D721Med (cell line): ENCODE results near the gene CD82.

ENCODE experiments used
- DNase-seq: peaks from one replicate; pipeline ENCODE4 v3.0.0; 2011; ENCODE audit warnings: low spot score; ENCODE audit not compliant: insufficient read length
- FAIRE-seq: peaks from 2 replicates; lab custom pipeline; 2011; peaks lifted over from hg19 to GRCh38; lab: Jason Lieb, UNC
- CTCF ChIP-seq: IDR thresholded peaks from 2 replicates; pipeline ENCODE4 v1.5.1; 2012; ENCODE audit warnings: mild to moderate bottlenecking, control low read depth; ENCODE audit not compliant: insufficient read depth; ENCODE audit errors: missing control alignments

CD82 gene

GRCh38 chr11:44522294-44522693, 43.2 kb upstream of the CD82 start:
- TF ChIP-seq CTCF: no peak
- FAIRE-seq (no peak), DNase-seq (no peak)

- TF ChIP-seq CTCF: no peak
- no peak for FAIRE-seq
These were observed 41.1 kb upstream of the CD82 start for GRCh38 chr11:44524346-44524745.

GRCh38 chr11:44524751-44525201, 40.7 kb upstream of the CD82 start:
- FAIRE-seq: no peak

More at GRCh38 chr11:44524346-44524745, 41.1 kb upstream of the CD82 start:
- no peak for DNase-seq

GRCh38 chr11:44525473-44526252, 39.8 kb upstream of the CD82 start:
- DNase-seq (no peak), FAIRE-seq (no peak)
- TF ChIP-seq CTCF: no peak

More at GRCh38 chr11:44524751-44525201, 40.7 kb upstream of the CD82 start:
- no peak for TF ChIP-seq CTCF
- DNase-seq: no peak

- no peak for TF ChIP-seq CTCF
- no peak for DNase-seq
- FAIRE-seq: no peak
These were observed 39.0 kb upstream of the CD82 start for GRCh38 chr11:44526438-44526837.

GRCh38 chr11:44527476-44527875, 38.0 kb upstream of the CD82 start:
- DNase-seq (no peak), FAIRE-seq (no peak)
- TF ChIP-seq CTCF: no peak

- FAIRE-seq: no peak
- DNase-seq: no peak
These were observed 37.4 kb upstream of the CD82 start for GRCh38 chr11:44528103-44528502.

More at GRCh38 chr11:44528103-44528502, 37.4 kb upstream of the CD82 start:
- TF ChIP-seq CTCF: no peak
